H1 (cell line): ENCODE measurements around the gene FGD5. TPM values are rescaled to one million over a fixed set of nuclear protein-coding genes. Genes with fewer than 3 reads are reported as not detected.

Experiments used
- CTCF ChIA-PET: fragments of 300-600 bp; sonication (Branson Sonifier 250); formaldehyde crosslinking; loops from one replicate; lab custom pipeline; 2021; ENCODE audit not compliant: partially characterized antibody; lab: Charles Lee
- POLR2A ChIA-PET: fragments of 300-600 bp; sonication (Branson Sonifier 250); formaldehyde crosslinking; loops from one replicate; lab custom pipeline; 2021; ENCODE audit warnings: inconsistent platforms; ENCODE audit not compliant: partially characterized antibody; lab: Charles Lee
- DNase-seq, 2 experiments: peaks; one replicate each; pipeline versions ENCODE4 v3.0.0 to v3.0.0-alpha.2; 2010 to 2022; ENCODE audit warnings: low spot score in 2 of 2, low read depth in 1 of 2, mixed read lengths in 1 of 2
- FAIRE-seq: peaks from 2 replicates; lab custom pipeline; 2011; peaks lifted over from hg19 to GRCh38; lab: Jason Lieb, UNC
- H2AFZ ChIP-seq: 2 replicates; pipeline ENCODE4 v1.8.1; 2012; ENCODE audit warnings: low read length, inconsistent platforms
- H2AK5ac ChIP-seq: 2 replicates; pipeline ENCODE4 v1.6.1; 2013; ENCODE audit warnings: low read depth, low read length
- H2BK120ac ChIP-seq: replicated peaks from 2 replicates; pipeline ENCODE3; 2013; ENCODE audit warnings: low read depth, low read length, inconsistent platforms
- H2BK12ac ChIP-seq: 2 replicates; pipeline ENCODE4 v1.6.1; 2013; ENCODE audit warnings: low read depth, low read length
- H2BK15ac ChIP-seq: 2 replicates; pipeline ENCODE4 v1.6.1; 2013; ENCODE audit warnings: low read length
- H2BK20ac ChIP-seq: 2 replicates; pipeline ENCODE4 v1.6.1; 2013; ENCODE audit warnings: low read length
- H2BK5ac ChIP-seq: 2 replicates; pipeline ENCODE4 v1.6.1; 2013; ENCODE audit warnings: low read depth, low read length
- H3K14ac ChIP-seq: 2 replicates; pipeline ENCODE4 v1.6.1; 2013; ENCODE audit warnings: inconsistent platforms; ENCODE audit not compliant: insufficient read length
- H3K18ac ChIP-seq: 2 replicates; pipeline ENCODE4 v1.6.1; 2013; ENCODE audit warnings: low read length; ENCODE audit errors: extremely low read depth
- H3K23ac ChIP-seq: 2 replicates; pipeline ENCODE4 v1.6.1; 2013; ENCODE audit warnings: inconsistent platforms; ENCODE audit not compliant: insufficient read length
- H3K23me2 ChIP-seq: 2 replicates; pipeline ENCODE4 v1.6.1; 2013; ENCODE audit warnings: low read depth, low read length
- H3K27ac ChIP-seq: 2 replicates; pipeline ENCODE4 v1.6.1; 2011; ENCODE audit warnings: low read depth, low read length, inconsistent platforms
- H3K27me3 ChIP-seq, 4 experiments: replicated peaks in 1 of 4; 1 replicate in 1 of 4; 2 replicates in 3 of 4; pipeline versions ENCODE4 v1.6.1 to v1.8.1; 2011 to 2013; ENCODE audit warnings: low read length in 3 of 4, mild to moderate bottlenecking in 3 of 4, inconsistent platforms in 2 of 4, mixed read lengths in 2 of 4, moderate library complexity in 1 of 4; ENCODE audit not compliant: control insufficient read depth in 3 of 4, insufficient read depth in 3 of 4; ENCODE audit errors: extremely low read depth in 1 of 4
- H3K36me3 ChIP-seq, 4 experiments: 2 replicates each; pipeline versions ENCODE4 v1.6.1 to v1.8.1; 2011 to 2013; ENCODE audit warnings: mild to moderate bottlenecking in 4 of 4, low read length in 3 of 4, moderate library complexity in 2 of 4, control low read depth in 1 of 4, inconsistent platforms in 1 of 4; ENCODE audit not compliant: insufficient read depth in 4 of 4, control insufficient read depth in 2 of 4
- H3K4ac ChIP-seq: replicated peaks from 2 replicates; pipeline ENCODE3; 2013; ENCODE audit warnings: low read length, low read depth, mixed read lengths, inconsistent platforms; ENCODE audit not compliant: insufficient read length
- H3K4me1 ChIP-seq, 4 experiments: replicated peaks in 1 of 4; 1 replicate in 1 of 4; 2 replicates in 3 of 4; pipeline versions ENCODE4 v1.6.1 to v1.8.1; 2011 to 2013; ENCODE audit warnings: low read length in 3 of 4, inconsistent platforms in 2 of 4, mixed read lengths in 1 of 4; ENCODE audit not compliant: insufficient read depth in 4 of 4, control insufficient read depth in 3 of 4
- H3K4me2 ChIP-seq, 2 experiments: 2 replicates each; pipeline versions ENCODE4 v1.6.1 to v1.8.1; 2011 to 2013; ENCODE audit warnings: low read depth in 2 of 2, low read length in 2 of 2, control low read depth in 1 of 2, inconsistent platforms in 1 of 2, mild to moderate bottlenecking in 1 of 2; ENCODE audit not compliant: insufficient read depth in 1 of 2
- H3K4me3 ChIP-seq, 4 experiments: fragments of 200-600, 300-600 bp in 1 of 4; sonication (generic), shearing (Covaris generic), sonication (Bioruptor Twin) in 1 of 4; 2 replicates each; pipeline versions ENCODE4 v1.5.1 to v1.8.1; 2011 to 2016; ENCODE audit warnings: low read length in 4 of 4, low read depth in 3 of 4, control low read depth in 2 of 4, inconsistent platforms in 2 of 4, mild to moderate bottlenecking in 2 of 4, mixed read lengths in 1 of 4, moderate library complexity in 1 of 4; ENCODE audit not compliant: insufficient read depth in 2 of 4; ENCODE audit errors: extremely low read depth in 1 of 4
- H3K56ac ChIP-seq: replicated peaks from 2 replicates; pipeline ENCODE3; 2013; ENCODE audit warnings: low read depth, mild to moderate bottlenecking, mixed read lengths, low read length, inconsistent platforms; ENCODE audit not compliant: insufficient read length
- H3K79me1 ChIP-seq: 2 replicates; pipeline ENCODE4 v1.6.1; 2013; ENCODE audit warnings: low read depth, low read length, control low read depth
- H3K79me2 ChIP-seq, 2 experiments: 2 replicates each; pipeline versions ENCODE4 v1.6.1 to v1.8.1; 2012 to 2013; ENCODE audit warnings: low read length in 2 of 2, mild to moderate bottlenecking in 2 of 2, inconsistent platforms in 1 of 2; ENCODE audit not compliant: insufficient read depth in 2 of 2, control insufficient read depth in 1 of 2
- H3K9ac ChIP-seq, 4 experiments: replicated peaks in 1 of 4; 1 replicate in 1 of 4; 2 replicates in 3 of 4; pipeline versions ENCODE4 v1.6.1 to v1.8.1; 2011 to 2013; ENCODE audit warnings: low read depth in 3 of 4, low read length in 3 of 4, control low read depth in 2 of 4, mild to moderate bottlenecking in 2 of 4, moderate library complexity in 2 of 4, inconsistent platforms in 1 of 4; ENCODE audit errors: extremely low read depth in 1 of 4
- H3K9me3 ChIP-seq, 2 experiments: 2 replicates each; pipeline versions ENCODE4 v1.6.1 to v1.8.1; 2012 to 2013; ENCODE audit warnings: mild to moderate bottlenecking in 2 of 2, moderate library complexity in 2 of 2, control low read depth in 1 of 2, inconsistent platforms in 1 of 2, low read depth in 1 of 2, low read length in 1 of 2, mixed read lengths in 1 of 2; ENCODE audit not compliant: insufficient read depth in 2 of 2
- H4K20me1 ChIP-seq, 2 experiments: replicated peaks in 1 of 2; 2 replicates each; pipeline versions ENCODE3 to v1.8.1; 2011 to 2013; ENCODE audit warnings: inconsistent platforms in 2 of 2, low read length in 2 of 2, mild to moderate bottlenecking in 1 of 2; ENCODE audit not compliant: insufficient read depth in 2 of 2, control insufficient read depth in 1 of 2
- H4K5ac ChIP-seq: 2 replicates; pipeline ENCODE4 v1.6.1; 2013; ENCODE audit warnings: low read length, low read depth, mixed read lengths, inconsistent platforms; ENCODE audit not compliant: insufficient read length
- H4K8ac ChIP-seq: 2 replicates; pipeline ENCODE4 v1.8.0; 2013; ENCODE audit warnings: mild to moderate bottlenecking, moderate library complexity, low read length, inconsistent platforms; ENCODE audit not compliant: insufficient read depth; ENCODE audit errors: extremely low read depth
- H4K91ac ChIP-seq: replicated peaks from 2 replicates; pipeline ENCODE3; 2013; ENCODE audit warnings: low read length, mixed read lengths, inconsistent platforms; ENCODE audit not compliant: insufficient read length
- CHD2 ChIP-seq: IDR thresholded peaks from 2 replicates; pipeline ENCODE4 v1.6.1; 2012; ENCODE audit warnings: low read length, improper control_type of control experiment
- EZH2 ChIP-seq: fragments of 200-600 bp; sonication (generic); IDR thresholded peaks from 2 replicates; pipeline ENCODE4 v1.7.1; 2012; ENCODE audit warnings: low read depth, mild to moderate bottlenecking, moderate library complexity, low read length, inconsistent platforms; ENCODE audit not compliant: severe bottlenecking
- HDAC6 ChIP-seq: IDR thresholded peaks from one replicate; pipeline ENCODE4 v1.7.1; 2012; ENCODE audit warnings: low read depth, mild to moderate bottlenecking, inconsistent platforms, low read length, moderate library complexity
- MAFK ChIP-seq: IDR thresholded peaks from 2 replicates; pipeline ENCODE4 v1.6.1; 2012; ENCODE audit warnings: low read depth, mild to moderate bottlenecking, improper control_type of control experiment, low read length
- NANOG ChIP-seq: IDR thresholded peaks from 2 replicates; pipeline ENCODE4 v1.6.1; 2011; ENCODE audit warnings: low read length, low read depth, mild to moderate bottlenecking, inconsistent platforms; ENCODE audit not compliant: insufficient read depth, poor library complexity, severe bottlenecking
- POLR2AphosphoS5 ChIP-seq: IDR thresholded peaks from 2 replicates; pipeline ENCODE4 v1.6.1; 2011; ENCODE audit warnings: low read depth, low read length
- RAD21 ChIP-seq, 2 experiments: IDR thresholded peaks in 1 of 2; conservative IDR thresholded peaks in 1 of 2; 2 replicates each; pipeline ENCODE4 v1.6.1; 2011; ENCODE audit warnings: low read depth in 2 of 2, low read length in 2 of 2, improper control_type of control experiment in 1 of 2, inconsistent platforms in 1 of 2, mild to moderate bottlenecking in 1 of 2, moderate library complexity in 1 of 2
- RFX5 ChIP-seq: IDR thresholded peaks from 2 replicates; pipeline ENCODE4 v1.6.1; 2011; ENCODE audit warnings: low read depth, low read length, improper control_type of control experiment, borderline replicate concordance
- SP2 ChIP-seq: IDR thresholded peaks from 2 replicates; pipeline ENCODE4 v1.6.1; 2012; ENCODE audit warnings: mild to moderate bottlenecking, low read length, inconsistent platforms
- SP4 ChIP-seq: IDR thresholded peaks from 2 replicates; pipeline ENCODE4 v1.6.1; 2012; ENCODE audit warnings: low read length, inconsistent platforms
- TCF12 ChIP-seq: IDR thresholded peaks from 2 replicates; pipeline ENCODE4 v1.6.1; 2011; ENCODE audit warnings: low read depth, mild to moderate bottlenecking, low read length
- YY1 ChIP-seq: IDR thresholded peaks from 2 replicates; pipeline ENCODE4 v1.6.1; 2011; ENCODE audit warnings: low read depth, mild to moderate bottlenecking, low read length
- ZNF274 ChIP-seq: IDR thresholded peaks from 2 replicates; pipeline ENCODE4 v1.7.0; 2012; ENCODE audit warnings: low read length, borderline replicate concordance; ENCODE audit errors: extremely low read depth
- WGBS, 2 experiments: shearing (Covaris generic) in 1 of 2; methylation state at CpG; one replicate each; pipeline versions ENCODE4 v1.1.6 to v1.1.7; 2013 to 2015; ENCODE audit warnings: low lambda C conversion rate in 2 of 2, mixed read lengths in 2 of 2, inconsistent platforms in 1 of 2, low coverage in 1 of 2, missing lambda C conversion rate in 1 of 2; ENCODE audit not compliant: insufficient replicate concordance in 2 of 2, insufficient coverage in 1 of 2, insufficient read length in 1 of 2; ENCODE audit errors: extremely low coverage in 1 of 2, missing lambda C conversion rate in 1 of 2; 5-methylcytosine and 5-hydroxymethylcytosine counted together
- polyA plus RNA-seq, 7 experiments: library from polyadenylated mRNA; depleted of rRNA in 3 of 7; stranded (reverse) in 5 of 7; unstranded in 2 of 7; fragments of >200 nt in 5 of 7; fragments of 200-250 nt in 2 of 7; gene quantifications; 1 replicate in 5 of 7; 2 replicates in 1 of 7; 4 replicates in 1 of 7; pipeline versions ENCODE4 v1.2.1 to v1.2.3, GENCODE V29; 2011 to 2013; ENCODE audit warnings: missing spikeins in 2 of 7, mixed read lengths in 2 of 7
- total RNA-seq: library from RNA; stranded (reverse); fragmentation: NEBNext Ultra II Directional; extraction: Animal tissue kit (Norgen Biotek cat#: 25700); gene quantifications from 2 replicates; pipeline ENCODE4 v1.2.1, GENCODE V29; 2021

FGD5 gene
- total and polyA plus RNA-seq, 2 of the 8 experiments (the other 6 are each of a cell fraction or from before 2014, with no cell fraction given) = 4.7 to 14.3 TPM

- no peak for FAIRE-seq
- Histone ChIP-seq H3K14ac (no peak overlapping the region), H4K5ac (no peak overlapping the region), H3K4ac (no peak overlapping the region), H3K23me2 (no peaks in the 10 kb centered on the region), H2BK12ac (no peak overlapping the region), H2BK20ac (no peak overlapping the region), H3K9me3 (no peaks in the 10 kb centered on the region), H3K79me2 (no peaks in the 10 kb centered on the region), H3K9ac (no peak overlapping the region), H3K56ac (no peak overlapping the region), H2BK15ac (no peak overlapping the region), H2BK120ac (no peak overlapping the region), H3K23ac (no peak overlapping the region), H3K79me1 (no peaks in the 10 kb centered on the region), H3K27ac (no peak overlapping the region), H3K4me3 (no peak overlapping the region), H3K36me3 (no peaks in the 10 kb centered on the region), H2BK5ac (no peak overlapping the region), H4K8ac (no peak overlapping the region), H3K18ac (no peak overlapping the region), H3K4me1 (peaks cover 3 to 18% (median 14%) of the 10 kb centered on the region in 4 experiments), H4K91ac (no peak overlapping the region), H2AFZ (no peak overlapping the region), H4K20me1 (no peaks in the 10 kb centered on the region), H2AK5ac (no peak overlapping the region), H3K4me2 (no peak overlapping the region), H3K27me3 (no peaks in the 10 kb centered on the region)
- CTCF ChIA-PET = interaction anchor here (0.9 to 2.9 kb wide), 5 partner anchors 13 to 143 kb away, joined by 4 to 18 read pairs (median 5); partner anchors contain the start of gene C3orf20
- DNase-seq = no peak
- no peak for TF ChIP-seq TCF12
- no peak for TF ChIP-seq SP4
- TF ChIP-seq MAFK = no peak
- TF ChIP-seq YY1 = no peak
- no peak for TF ChIP-seq SP2
- TF ChIP-seq ZNF274 = no peak
- TF ChIP-seq RFX5 = no peak
- TF ChIP-seq CHD2 = no peak
- TF ChIP-seq EZH2 = no peak
- no peak for TF ChIP-seq NANOG
- no peak for TF ChIP-seq POLR2AphosphoS5
- TF ChIP-seq RAD21 (IDR thresholded peaks at IDR 0.05 in 1 of 2, conservative IDR thresholded peaks at IDR 0.05 in 1 of 2; ENCODE audit: low read depth in 2 of 2, low read length in 2 of 2) = no peak
- no peak for TF ChIP-seq HDAC6
- WGBS, 2 experiments = 86% methylated on average over 4 of the region's 4 CpGs; no CpG with 5 or more reads in 1 of the 2 experiments
- POLR2A ChIA-PET = no interaction called here
Observed at GRCh38 chr3:14775563-14775962, 43.2 kb upstream of the FGD5 start.
